ENCODE results near the gene NOMO2.
"Not testable (repeated sequence)": the region's sequence is repeated elsewhere in the genome, so short reads cannot be mapped to it uniquely, and the experiment has no call there.

- not testable (repeated sequence) for TF ChIP-seq POLR2A, POLR2AphosphoS5, CTCF, EP300 (IDR thresholded peaks at IDR 0.05)
Observed at GRCh38 chr16:18586560-18587540, 25.0 kb upstream of the NOMO2 start.
